Activated T-helper 17 cell treated with anti-CD3 and anti-CD28 coated beads, Interleukin-2, amount 50 U/mL, for 72 hours (primary cell): ENCODE measurements around the gene EDEM3. TPM values are rescaled to one million over a fixed set of nuclear protein-coding genes. Genes with fewer than 3 reads are reported as not detected.

Experiments
- ATAC-seq: fragments of 150-1000 bp; cut with Tn5 transposase; replicated peaks from 2 replicates; pipeline ENCODE4 v1.10.0; 2021; ENCODE audit warnings: mild to moderate bottlenecking, moderate library complexity
- H3K27ac Mint-ChIP-seq: one replicate; pipeline ENCODE4 v1.8.0; 2022; ENCODE audit warnings: mixed read lengths
- H3K27me3 Mint-ChIP-seq: one replicate; pipeline ENCODE4 v1.8.0; 2022; ENCODE audit warnings: mixed read lengths
- H3K36me3 Mint-ChIP-seq: one replicate; pipeline ENCODE4 v1.8.0; 2022; ENCODE audit warnings: low read depth, mild to moderate bottlenecking, mixed read lengths
- H3K4me1 Mint-ChIP-seq: one replicate; pipeline ENCODE4 v1.8.0; 2022; ENCODE audit warnings: mixed read lengths
- H3K4me3 Mint-ChIP-seq: one replicate; pipeline ENCODE4 v1.8.0; 2022; ENCODE audit warnings: mild to moderate bottlenecking, mixed read lengths
- H3K9me3 Mint-ChIP-seq: one replicate; pipeline ENCODE4 v1.8.0; 2022; ENCODE audit warnings: mixed read lengths
- total RNA-seq, 2 donors: library from RNA; stranded (reverse); gene quantifications; one replicate each; pipeline ENCODE4 v1.2.3, GENCODE V29; 2022

The EDEM3 gene
- total RNA-seq, 2 donors from 2014 or later, result 11.7 to 20.4 TPM

DNA sequence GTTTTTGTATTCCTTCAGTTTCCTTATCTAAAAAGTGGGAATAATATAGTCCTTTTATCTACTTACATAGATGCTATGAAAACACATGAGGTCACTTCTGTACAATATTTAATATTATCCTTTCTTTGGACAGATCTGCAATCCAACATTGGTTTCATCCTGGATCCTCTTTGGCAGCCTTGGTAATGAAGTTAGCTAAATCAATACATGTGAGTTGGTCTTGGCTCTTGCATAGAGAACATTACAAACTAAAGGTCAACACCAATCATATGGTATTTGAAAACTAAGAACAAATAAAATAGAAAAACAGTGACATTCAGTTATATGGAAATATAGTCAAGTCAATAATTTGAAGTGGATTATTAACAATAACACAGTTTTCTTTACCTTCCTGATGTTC, 3.2 kb upstream of the EDEM3 start:
- no peaks in the 10 kb centered on the region for H3K27me3 Mint-ChIP-seq
- peaks cover 19% of the 10 kb centered on the region for H3K4me1 Mint-ChIP-seq
- H3K36me3 Mint-ChIP-seq, result peaks cover 13% of the 10 kb centered on the region
- ATAC-seq, result no peak
- no peak overlapping the region for H3K4me3 Mint-ChIP-seq
- H3K27ac Mint-ChIP-seq, result no peak overlapping the region
- no peaks in the 10 kb centered on the region for H3K9me3 Mint-ChIP-seq

DNA sequence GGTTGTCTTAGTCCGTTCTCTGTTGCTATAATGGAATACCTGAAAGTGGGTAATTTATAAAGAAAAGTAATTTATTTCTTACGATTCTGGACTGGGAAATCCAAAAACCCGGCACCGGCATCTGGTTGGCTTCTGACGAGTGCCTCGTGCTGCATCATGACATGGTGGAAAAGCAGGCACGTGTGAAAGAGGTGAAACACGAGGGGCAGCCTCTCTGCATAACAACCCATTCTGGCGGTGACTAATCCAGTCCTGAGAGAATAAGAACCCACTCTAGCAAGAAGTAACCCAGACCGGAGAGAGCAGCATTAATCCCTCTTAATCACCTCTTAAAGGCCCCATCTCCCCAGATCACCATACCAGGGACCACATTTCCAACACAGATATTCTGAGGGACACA, 2.7 kb upstream of the EDEM3 start:
- no peak for ATAC-seq
- Mint-ChIP-seq H3K27ac (no peak overlapping the region), H3K36me3 (peaks cover 14% of the 10 kb centered on the region), H3K4me1 (peaks cover 22% of the 10 kb centered on the region), H3K27me3 (no peaks in the 10 kb centered on the region), H3K9me3 (no peaks in the 10 kb centered on the region), H3K4me3 (peak overlapping the region; percentile 91)

- H3K27me3 Mint-ChIP-seq, result no peaks in the 10 kb centered on the region
- H3K27ac Mint-ChIP-seq, result peak overlapping the region; percentile 88
- ATAC-seq, result peak; percentile 17
- no peaks in the 10 kb centered on the region for H3K9me3 Mint-ChIP-seq
- H3K4me1 Mint-ChIP-seq, result peaks cover 22% of the 10 kb centered on the region
- H3K4me3 Mint-ChIP-seq, result peak overlapping the region; percentile 91
- peaks cover 14% of the 10 kb centered on the region for H3K36me3 Mint-ChIP-seq
Measured at GRCh38 chr1:184755226-184756065, 788 bp upstream of the EDEM3 start.

DNA sequence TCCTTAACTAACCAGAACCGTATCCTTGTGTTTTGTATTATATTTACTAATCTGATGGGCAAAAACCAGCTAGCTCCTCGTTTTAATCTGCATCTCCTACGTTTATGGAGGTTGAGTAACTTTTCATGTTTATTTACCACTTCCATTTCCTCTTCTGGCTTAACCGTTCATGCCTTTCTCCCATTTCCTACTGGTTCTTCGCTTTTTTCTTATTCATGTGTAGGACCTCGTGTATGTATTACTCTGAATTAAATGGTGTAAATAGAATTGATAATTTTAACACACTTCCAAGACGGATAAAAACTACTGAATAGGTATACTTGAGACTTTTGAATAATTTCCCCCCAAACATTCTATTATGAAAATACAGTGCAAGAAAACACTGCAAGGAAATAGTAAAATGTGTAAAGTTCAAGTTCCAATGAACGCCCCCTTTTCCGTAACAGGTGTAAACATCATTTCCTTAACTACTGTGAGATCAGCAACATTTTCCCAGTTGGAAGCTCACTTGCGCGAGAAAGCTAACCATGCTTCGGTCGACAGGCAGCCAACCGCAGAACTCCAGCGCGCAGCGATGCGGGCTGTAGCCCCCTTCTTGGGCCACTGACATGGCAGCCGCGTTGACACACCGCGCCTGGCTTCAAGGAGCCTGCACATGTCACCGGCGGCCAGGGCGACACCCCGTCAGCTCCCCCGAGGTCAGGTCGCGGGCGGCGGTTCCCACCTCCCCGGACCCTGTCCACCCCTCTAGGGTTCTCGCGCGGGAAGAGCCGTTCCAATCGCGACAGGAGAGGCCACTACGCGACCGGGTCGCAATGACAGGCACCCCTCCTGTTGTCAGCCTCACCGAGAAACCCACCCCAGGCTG, 816 bp downstream of the EDEM3 start:
- Mint-ChIP-seq H3K27me3 (no peaks in the 10 kb centered on the region), H3K4me1 (peaks cover 22% of the 10 kb centered on the region), H3K4me3 (peak overlapping the region; percentile 91), H3K36me3 (peaks cover 14% of the 10 kb centered on the region), H3K27ac (peak overlapping the region; percentile 88), H3K9me3 (no peaks in the 10 kb centered on the region)
- peak; percentile 13 for ATAC-seq

- Mint-ChIP-seq H3K4me1 (peaks cover 22% of the 10 kb centered on the region), H3K9me3 (no peaks in the 10 kb centered on the region), H3K27me3 (no peaks in the 10 kb centered on the region), H3K27ac (peak overlapping the region; percentile 88), H3K4me3 (peak overlapping the region; percentile 91), H3K36me3 (peaks cover 18% of the 10 kb centered on the region)
- no peak for ATAC-seq
Measured at GRCh38 chr1:184753117-184753516, 1.5 kb downstream of the EDEM3 start.

DNA sequence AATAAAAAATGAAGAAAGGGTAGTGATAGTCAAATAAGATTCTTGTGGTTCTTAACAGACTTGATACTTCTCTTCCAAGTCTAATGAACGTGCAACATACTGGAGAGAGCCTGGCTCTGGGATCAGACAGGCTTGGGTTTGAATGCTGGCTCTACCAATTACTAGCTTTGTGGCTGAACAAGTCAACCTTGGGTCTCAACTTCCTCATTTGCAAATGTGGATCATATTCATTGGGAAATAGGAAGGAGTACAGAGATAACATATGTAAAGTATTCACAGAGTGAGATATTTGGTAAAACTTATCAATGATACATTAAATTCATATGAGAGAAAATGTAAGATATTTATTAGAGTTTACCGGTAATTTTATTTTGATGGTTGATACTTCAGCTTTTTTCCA, 2.0 kb downstream of the EDEM3 start:
- H3K9me3 Mint-ChIP-seq, result no peaks in the 10 kb centered on the region
- H3K4me1 Mint-ChIP-seq, result peaks cover 22% of the 10 kb centered on the region
- peaks cover 23% of the 10 kb centered on the region for H3K36me3 Mint-ChIP-seq
- no peak for ATAC-seq
- peak overlapping the region; percentile 91 for H3K4me3 Mint-ChIP-seq
- no peaks in the 10 kb centered on the region for H3K27me3 Mint-ChIP-seq
- peak overlapping the region; percentile 88 for H3K27ac Mint-ChIP-seq

DNA sequence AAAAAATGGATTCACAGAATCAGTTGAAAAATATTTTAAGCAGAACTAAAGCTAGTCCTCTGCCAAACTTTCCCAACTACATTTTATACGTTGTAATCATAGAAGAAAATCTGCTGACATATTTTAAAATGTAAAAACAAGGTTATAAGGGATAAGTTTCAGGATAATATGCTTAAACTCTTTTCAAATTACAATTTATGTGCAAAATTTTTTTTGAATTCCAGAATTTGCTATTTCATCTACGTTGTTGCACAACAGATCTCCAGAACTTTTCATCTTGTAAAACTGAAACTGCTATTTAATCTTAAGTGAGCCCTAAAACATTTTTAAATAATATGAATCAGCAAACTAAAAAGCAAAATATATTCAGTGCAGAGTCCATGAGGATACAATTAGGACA, 5.9 kb downstream of the EDEM3 start:
- Mint-ChIP-seq H3K9me3 (no peaks in the 10 kb centered on the region), H3K27ac (no peak overlapping the region), H3K36me3 (peaks cover 45% of the 10 kb centered on the region), H3K4me3 (no peak overlapping the region), H3K4me1 (peaks cover 34% of the 10 kb centered on the region), H3K27me3 (no peaks in the 10 kb centered on the region)
- no peak for ATAC-seq

DNA sequence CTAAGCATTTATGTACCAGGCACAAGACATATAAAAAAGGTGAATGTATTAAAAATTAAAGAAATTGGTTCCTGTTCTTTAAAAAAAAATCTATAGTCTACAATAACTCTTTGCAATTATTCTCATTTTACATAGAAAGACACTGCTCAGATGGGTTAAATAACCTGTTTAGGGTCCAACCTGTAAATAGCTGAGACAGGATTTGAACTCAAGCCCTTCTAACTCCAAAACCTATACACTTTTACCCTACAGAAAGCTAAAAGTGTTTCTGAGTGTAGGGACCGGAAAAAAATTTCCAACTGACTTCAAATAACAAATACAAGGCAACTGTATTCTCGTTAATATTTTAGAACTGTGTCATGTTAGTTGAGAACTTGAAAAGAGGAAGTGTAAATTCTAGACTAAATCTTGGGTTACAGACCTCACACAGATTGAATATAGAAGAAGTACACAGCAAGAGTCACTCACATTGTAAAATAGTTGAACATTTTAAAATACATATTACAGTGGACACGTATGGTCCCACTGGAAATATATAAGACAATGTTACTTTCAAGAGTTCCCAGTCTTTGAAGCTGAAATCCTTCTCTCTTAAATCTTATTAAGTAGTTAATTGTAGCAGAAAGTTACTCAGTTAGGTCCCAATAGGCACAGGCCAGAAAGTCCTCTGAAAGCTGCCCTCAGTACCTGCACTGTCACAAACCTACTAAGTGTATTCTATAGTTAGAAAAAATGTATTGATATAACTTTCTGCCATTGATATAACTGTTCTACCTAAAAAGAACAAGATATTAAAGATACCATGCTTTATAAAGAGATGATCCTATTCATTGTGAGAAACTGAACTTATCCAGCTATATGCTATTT, 7.3 kb downstream of the EDEM3 start:
- Mint-ChIP-seq H3K9me3 (no peaks in the 10 kb centered on the region), H3K27ac (no peak overlapping the region), H3K27me3 (no peaks in the 10 kb centered on the region), H3K4me3 (peak overlapping the region; percentile 71), H3K4me1 (peaks cover 31% of the 10 kb centered on the region), H3K36me3 (peaks cover 44% of the 10 kb centered on the region)
- no peak for ATAC-seq

- Mint-ChIP-seq H3K36me3 (peaks cover 44% of the 10 kb centered on the region), H3K4me3 (peak overlapping the region; percentile 71), H3K27ac (peak overlapping the region; percentile 85), H3K4me1 (peaks cover 31% of the 10 kb centered on the region), H3K9me3 (no peaks in the 10 kb centered on the region), H3K27me3 (no peaks in the 10 kb centered on the region)
- ATAC-seq, result peak; percentile 75
Measured at GRCh38 chr1:184745929-184746638, 8.6 kb downstream of the EDEM3 start.

GRCh38 chr1:184745110-184745509, 9.5 kb downstream of the EDEM3 start:
- Mint-ChIP-seq H3K36me3 (peaks cover 50% of the 10 kb centered on the region), H3K27ac (peak overlapping the region; percentile 85), H3K9me3 (no peaks in the 10 kb centered on the region), H3K27me3 (no peaks in the 10 kb centered on the region), H3K4me3 (peak overlapping the region; percentile 71), H3K4me1 (peaks cover 31% of the 10 kb centered on the region)
- no peak for ATAC-seq

GRCh38 chr1:184743062-184743756, 11.4 kb downstream of the EDEM3 start:
- H3K27me3 Mint-ChIP-seq, result no peaks in the 10 kb centered on the region
- peaks cover 46% of the 10 kb centered on the region for H3K36me3 Mint-ChIP-seq
- H3K9me3 Mint-ChIP-seq, result no peaks in the 10 kb centered on the region
- peak overlapping the region; percentile 61 for H3K4me3 Mint-ChIP-seq
- peaks cover 31% of the 10 kb centered on the region for H3K4me1 Mint-ChIP-seq
- H3K27ac Mint-ChIP-seq, result peak overlapping the region; percentile 91
- ATAC-seq, result peak; percentile 88

- no peaks in the 10 kb centered on the region for H3K27me3 Mint-ChIP-seq
- peaks cover 41% of the 10 kb centered on the region for H3K36me3 Mint-ChIP-seq
- ATAC-seq, result no peak
- no peak overlapping the region for H3K4me3 Mint-ChIP-seq
- no peaks in the 10 kb centered on the region for H3K9me3 Mint-ChIP-seq
- H3K27ac Mint-ChIP-seq, result no peak overlapping the region
- H3K4me1 Mint-ChIP-seq, result peaks cover 24% of the 10 kb centered on the region
Measured at GRCh38 chr1:184740344-184740743, 14.3 kb downstream of the EDEM3 start.

DNA sequence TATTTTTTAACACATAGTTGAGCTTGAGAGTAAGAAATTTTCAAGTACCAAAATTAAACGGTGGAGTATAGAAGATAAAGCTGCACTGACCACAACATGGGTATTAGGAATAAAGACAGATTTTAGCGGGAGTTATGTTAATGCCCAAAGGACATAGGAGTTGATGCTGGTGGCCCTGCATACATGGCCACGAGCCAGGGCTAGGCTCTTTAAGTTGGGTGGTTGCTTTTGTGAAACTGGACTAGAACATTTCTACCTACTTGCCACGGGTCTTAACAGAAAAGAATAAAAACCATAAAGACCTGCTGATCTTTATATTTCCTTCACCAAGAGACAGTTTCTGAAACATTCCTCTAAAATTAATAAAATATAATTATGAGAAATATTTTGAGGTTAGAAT, 14.9 kb downstream of the EDEM3 start:
- H3K4me3 Mint-ChIP-seq, result no peak overlapping the region
- peaks cover 19% of the 10 kb centered on the region for H3K4me1 Mint-ChIP-seq
- H3K36me3 Mint-ChIP-seq, result peaks cover 41% of the 10 kb centered on the region
- no peaks in the 10 kb centered on the region for H3K9me3 Mint-ChIP-seq
- H3K27ac Mint-ChIP-seq, result no peak overlapping the region
- H3K27me3 Mint-ChIP-seq, result no peaks in the 10 kb centered on the region
- ATAC-seq, result no peak
